HL-60 (cell line): Measurements from ENCODE around the gene HMX3.

Source experiments
- DNase-seq, 2 experiments: peaks; one replicate each; pipeline ENCODE4 v3.0.0-alpha.2; 2010 to 2020; ENCODE audit warnings: low read depth in 1 of 2, low spot score in 1 of 2
- H3K27ac ChIP-seq: fragments of 250-450 bp; sonication (Bioruptor Pico); replicated peaks from 2 replicates; pipeline ENCODE4 v1.5.1; 2020; ENCODE audit warnings: mild to moderate bottlenecking, moderate library complexity
- H3K27me3 ChIP-seq: fragments of 250-450 bp; sonication (Bioruptor Pico); 2 replicates; pipeline ENCODE4 v1.5.1; 2021; ENCODE audit warnings: mild to moderate bottlenecking, moderate library complexity; ENCODE audit not compliant: insufficient read depth, poor library complexity, severe bottlenecking
- H3K4me3 ChIP-seq: replicated peaks from 2 replicates; pipeline ENCODE4 v1.5.1; 2011; ENCODE audit warnings: mild to moderate bottlenecking, control low read depth, low read length; ENCODE audit not compliant: insufficient read depth
- CTCF ChIP-seq: IDR thresholded peaks from one replicate; pipeline ENCODE4 v1.5.1; 2011; ENCODE audit warnings: low read length, control low read depth, inconsistent platforms; ENCODE audit not compliant: insufficient read depth
- GABPA ChIP-seq: IDR thresholded peaks from 2 replicates; pipeline ENCODE4 v1.6.1; 2012; ENCODE audit warnings: low read depth
- POLR2AphosphoS5 ChIP-seq: IDR thresholded peaks from 2 replicates; pipeline ENCODE4 v1.6.1; 2012; ENCODE audit warnings: low read depth
- REST ChIP-seq: IDR thresholded peaks from 2 replicates; pipeline ENCODE4 v1.6.1; 2012; ENCODE audit warnings: low read depth; ENCODE audit not compliant: insufficient replicate concordance
- SPI1 ChIP-seq: IDR thresholded peaks from 2 replicates; pipeline ENCODE4 v1.6.1; 2012; ENCODE audit warnings: low read depth, mild to moderate bottlenecking, borderline replicate concordance

HMX3 gene

GRCh38 chr10:123139521-123140163 is 3.9 kb downstream of the HMX3 start:
- Histone ChIP-seq H3K27me3 (peaks cover 96% of the 10 kb centered on the region), H3K27ac (no peak overlapping the region), H3K4me3 (no peak overlapping the region)
- no peak for DNase-seq
- TF ChIP-seq POLR2AphosphoS5 (no peak), SPI1 (no peak), REST (no peak), CTCF (no peak), GABPA (no peak)

- Histone ChIP-seq H3K4me3 (no peak overlapping the region), H3K27me3 (peaks cover 95% of the 10 kb centered on the region), H3K27ac (no peak overlapping the region)
- no peak for DNase-seq
- no peak for TF ChIP-seq REST
These were observed 4.6 kb downstream of the HMX3 start for GRCh38 chr10:123140164-123140982.

- no peak overlapping the region for H3K4me3 ChIP-seq
- DNase-seq, result no peak
- H3K27ac ChIP-seq, result no peak overlapping the region
- peaks cover 95% of the 10 kb centered on the region for H3K27me3 ChIP-seq
- TF ChIP-seq SPI1 (no peak), CTCF (no peak), GABPA (no peak), POLR2AphosphoS5 (no peak), REST (no peak)
These were observed 5.2 kb downstream of the HMX3 start for GRCh38 chr10:123140983-123141390.
